HepG2 (cell line): Measurements from ENCODE around the gene PGM3. TPM values are rescaled to one million over a fixed set of nuclear protein-coding genes. Genes with fewer than 3 reads are reported as not detected.

ENCODE experiments used
- ATAC-seq: fragments of 200-7000 bp; cut with Tn5 transposase; 3 replicates; pipeline ENCODE4 v1.9.1; 2020; ENCODE audit warnings: mild to moderate bottlenecking, moderate library complexity
- BruUV-seq: library from RNA; stranded (reverse); fragments of 400-500 nt; replicated peaks from 2 replicates; lab custom pipeline; 2021; lab: Mats Ljungman, UMichigan
- CTCF ChIA-PET: fragments of 300-600 bp; formaldehyde crosslinking; extraction: SDS; loops from one replicate; lab custom pipeline; 2021; ENCODE audit warnings: low total read pairs, inconsistent platforms, low intra/inter-chr PET ratio; lab: Yijun Ruan, JAX
- POLR2A ChIA-PET: fragments of 350-600 bp; sonication (Branson Sonifier 250); formaldehyde crosslinking; loops from one replicate; lab custom pipeline; 2020; ENCODE audit warnings: antibody characterized with exemption, inconsistent platforms; lab: Yijun Ruan, JAX
- DNase-seq: peaks from one replicate; pipeline ENCODE4 v3.0.0-alpha.2; 2015; ENCODE audit warnings: low spot score
- FAIRE-seq: peaks from 3 replicates; lab custom pipeline; 2011; peaks lifted over from hg19 to GRCh38; lab: Jason Lieb, UNC
- H2AFZ ChIP-seq: one replicate; pipeline ENCODE4 v1.6.1; 2011; ENCODE audit warnings: low read length, inconsistent platforms
- H3K27ac ChIP-seq: fragments of 300-600 bp; 3 replicates; pipeline ENCODE4 v1.8.0; 2011; ENCODE audit warnings: mixed run types, mild to moderate bottlenecking, mixed read lengths, low read length, inconsistent platforms; ENCODE audit not compliant: insufficient read depth; ENCODE audit errors: extremely low read length
- H3K27me3 ChIP-seq, 2 experiments: fragments of 200-600 bp in 1 of 2; 2 replicates in 1 of 2; 3 replicates in 1 of 2; pipeline versions ENCODE4 v1.6.0 to v1.8.0; 2011; ENCODE audit warnings: low read length in 2 of 2, mild to moderate bottlenecking in 2 of 2, moderate library complexity in 2 of 2, inconsistent platforms in 1 of 2; ENCODE audit not compliant: insufficient read depth in 2 of 2, control insufficient read depth in 1 of 2
- H3K36me3 ChIP-seq, 2 experiments: fragments of 200-600 bp in 1 of 2; replicated peaks in 1 of 2; 2 replicates in 1 of 2; 3 replicates in 1 of 2; pipeline versions ENCODE4 v1.5.1 to v1.8.0; 2011; ENCODE audit warnings: low read length in 2 of 2, inconsistent platforms in 1 of 2; ENCODE audit not compliant: insufficient read depth in 2 of 2, control insufficient read depth in 1 of 2
- H3K4me1 ChIP-seq: 2 replicates; pipeline ENCODE4 v1.5.1; 2012; ENCODE audit warnings: low read length, inconsistent platforms; ENCODE audit not compliant: insufficient read depth
- H3K4me2 ChIP-seq: 2 replicates; pipeline ENCODE4 v1.6.0; 2011; ENCODE audit warnings: low read depth, low read length, inconsistent platforms
- H3K4me3 ChIP-seq, 3 experiments: fragments of 200-600 bp in 1 of 3; sonication (generic), shearing (Covaris generic) in 1 of 3; replicated peaks in 1 of 3; 2 replicates each; pipeline ENCODE4 v1.5.1; 2011 to 2016; ENCODE audit warnings: low read length in 3 of 3, inconsistent platforms in 2 of 3, low read depth in 2 of 3, mild to moderate bottlenecking in 2 of 3, control low read depth in 1 of 3, mixed read lengths in 1 of 3; ENCODE audit not compliant: insufficient read depth in 1 of 3
- H3K79me2 ChIP-seq: one replicate; pipeline ENCODE4 v1.6.1; 2011; ENCODE audit warnings: low read length, inconsistent platforms; ENCODE audit not compliant: insufficient read depth
- H3K9ac ChIP-seq: 2 replicates; pipeline ENCODE4 v1.6.0; 2011; ENCODE audit warnings: mild to moderate bottlenecking, low read depth, low read length, inconsistent platforms; ENCODE audit not compliant: insufficient read depth
- H3K9me3 ChIP-seq: 2 replicates; pipeline ENCODE4 v1.5.1; 2012; ENCODE audit warnings: mild to moderate bottlenecking, low read length
- H4K20me1 ChIP-seq: 2 replicates; pipeline ENCODE4 v1.6.0; 2011; ENCODE audit warnings: inconsistent platforms, mild to moderate bottlenecking, low read length, moderate library complexity; ENCODE audit not compliant: insufficient read depth
- GATAD1 ChIP-seq: IDR thresholded peaks from 2 replicates; pipeline ENCODE4 v1.6.1; 2016; ENCODE audit warnings: missing genetic modification reagents, missing compliant biosample characterization
- MTF1 ChIP-seq: sonication (generic); formaldehyde crosslinking; IDR thresholded peaks from 2 replicates; pipeline ENCODE4 v1.5.0; 2020; ENCODE audit warnings: missing genetic modification reagents
- POLR2A ChIP-seq, 2 experiments: IDR thresholded peaks; 2 replicates each; pipeline ENCODE4 v1.6.1; 2011; ENCODE audit warnings: low read depth in 2 of 2, low read length in 2 of 2, mild to moderate bottlenecking in 1 of 2, moderate library complexity in 1 of 2; ENCODE audit not compliant: insufficient read depth in 1 of 2
- RFX1 ChIP-seq: fragments of 450-650 bp; IDR thresholded peaks from 2 replicates; pipeline ENCODE4 v1.6.1; 2017
- WGBS: methylation state at CpG from one replicate; pipeline ENCODE4 v1.1.6; 2017; ENCODE audit warnings: low lambda C conversion rate; 5-methylcytosine and 5-hydroxymethylcytosine counted together
- in situ Hi-C: cut with HindIII; loops from 2 replicates; pipeline ENCODE4 v1.10.0; 2017; ENCODE audit warnings: low pct_unique_long_range_greater_than_20kb; ENCODE audit not compliant: extremely low pct_ligation_motif_present
- intact Hi-C: fragments of 100-400 bp; cut with micrococcal nuclease; formaldehyde crosslinking; loops from one replicate; pipeline ENCODE4 v1.10.0; 2022; ENCODE audit not compliant: unreplicated experiment
- polyA plus RNA-seq, 8 experiments: library from polyadenylated mRNA; depleted of rRNA in 3 of 8; stranded (reverse) in 7 of 8; unstranded in 1 of 8; fragments of >200 nt; fragmentation: Illumina TruSeq in 4 of 8; extraction: Trizol in 4 of 8; gene quantifications; 2 replicates each; pipeline versions ENCODE4 v1.2.1 to v1.2.3, GENCODE V29; 2011 to 2016; ENCODE audit warnings: low read depth in 4 of 8, missing spikeins in 1 of 8, mixed read lengths in 1 of 8; ENCODE audit not compliant: insufficient read depth in 1 of 8
- total RNA-seq, 5 experiments: library from RNA; depleted of rRNA; stranded (reverse); fragments of >200 nt; fragmentation: Illumina TruSeq; extraction: Trizol; gene quantifications; 2 replicates each; pipeline ENCODE4 v1.2.3, GENCODE V29; 2016; ENCODE audit warnings: low read depth in 1 of 5
- TF ChIP-seq, protein P1 (sequence below): sonication (generic); formaldehyde crosslinking; IDR thresholded peaks from 2 replicates; pipeline ENCODE4 v1.8.1; 2023; ENCODE audit warnings: mild to moderate bottlenecking, inconsistent platforms, moderate library complexity, missing genetic modification reagents, borderline replicate concordance

PGM3 gene
- total and polyA plus RNA-seq, 2 of the 13 experiments (the other 11 are each of a cell fraction or from before 2014, with no cell fraction given) = 72.5 to 163 TPM

DNA sequence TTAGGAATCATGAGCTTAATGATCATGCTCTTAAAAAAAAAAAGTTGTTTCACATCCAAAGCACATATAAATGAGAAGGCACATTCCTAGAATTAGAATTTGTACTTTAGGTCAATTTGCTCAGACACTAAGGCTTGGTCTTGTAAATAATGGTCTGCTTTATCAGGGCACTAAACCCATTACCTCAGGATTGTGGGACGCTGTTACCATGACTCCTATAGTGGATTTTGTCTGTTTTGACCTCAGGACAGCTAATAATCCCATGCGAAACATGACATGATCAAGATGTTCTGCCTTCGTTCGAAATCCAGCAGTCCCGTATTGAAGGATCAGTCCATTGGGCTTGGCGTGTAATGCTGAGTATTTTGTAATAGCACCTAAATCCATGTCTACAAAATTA lies 2.4 kb downstream of the PGM3 start:
- POLR2A ChIA-PET = interaction anchor here (1.3 kb wide), 1 partner anchor 123 kb away, joined by 4 read pairs; the partner anchor contains the start of gene DOP1A
- Histone ChIP-seq H3K9ac (peak overlapping the region; percentile 53), H3K4me3 (peak overlapping the region in 2 of 3 experiments; percentile 21 to 97; a peak in 4 of 6 replicates), H3K79me2 (peaks cover 59% of the 10 kb centered on the region), H3K27ac (peak overlapping the region; percentile 62), H2AFZ (no peak overlapping the region), H3K9me3 (no peaks in the 10 kb centered on the region), H4K20me1 (peaks cover 34% of the 10 kb centered on the region), H3K36me3 (peaks cover 9 to 42% of the 10 kb centered on the region in 2 experiments)
- DNase-seq = peak; percentile 50
- CTCF ChIA-PET = no interaction called here
- BruUV-seq = no TSS peak
- in situ Hi-C loops = loop anchor here (25.0 kb wide), 1 partner anchor 953 kb away; the partner anchor contains the start of gene IBTK
- TF ChIP-seq GATAD1 (CRISPR knock-in tag) (no peak), RFX1 (peak; percentile 60)
- TF ChIP-seq, all 625 proteins: peak for 1
- ATAC-seq = no peak
- 90% methylated on average over 6 of the region's 6 CpGs for WGBS
- peak overlapping the region; percentile 73 for H3K4me2 ChIP-seq
- intact Hi-C loops = loop anchor here (5.0 kb wide), 2 partner anchors 48 to 943 kb away; partner anchors contain the start of gene IBTK
- no peaks in the 10 kb centered on the region; a peak in 1 of 5 replicates for H3K27me3 ChIP-seq
- H3K4me1 ChIP-seq = peaks cover 50% of the 10 kb centered on the region
- FAIRE-seq = no peak

GRCh38 chr6:83188501-83188900 lies 4.6 kb downstream of the PGM3 start:
- ATAC-seq = no peak
- Histone ChIP-seq H3K27ac (no peak overlapping the region), H3K36me3 (peaks cover 12 to 54% of the 10 kb centered on the region in 2 experiments), H3K9me3 (no peaks in the 10 kb centered on the region), H3K4me1 (peaks cover 35% of the 10 kb centered on the region), H3K79me2 (peaks cover 58% of the 10 kb centered on the region), H3K4me3 (no peak overlapping the region), H4K20me1 (peaks cover 34% of the 10 kb centered on the region), H3K9ac (no peak overlapping the region), H2AFZ (no peak overlapping the region), H3K27me3 (no peaks in the 10 kb centered on the region; a peak in 1 of 5 replicates), H3K4me2 (no peak overlapping the region)
- FAIRE-seq = no peak
- no peak for DNase-seq
- BruUV-seq = no TSS peak
- TF ChIP-seq POLR2A (IDR thresholded peaks at IDR 0.05; ENCODE audit: insufficient read depth in 1 of 2, low read depth in 2 of 2, low read length in 2 of 2) = 0 out of 4 replicates have a peak, but pooled peaks of 1 of the 2 experiments have one; percentile 2
- TF ChIP-seq, protein P1, sequence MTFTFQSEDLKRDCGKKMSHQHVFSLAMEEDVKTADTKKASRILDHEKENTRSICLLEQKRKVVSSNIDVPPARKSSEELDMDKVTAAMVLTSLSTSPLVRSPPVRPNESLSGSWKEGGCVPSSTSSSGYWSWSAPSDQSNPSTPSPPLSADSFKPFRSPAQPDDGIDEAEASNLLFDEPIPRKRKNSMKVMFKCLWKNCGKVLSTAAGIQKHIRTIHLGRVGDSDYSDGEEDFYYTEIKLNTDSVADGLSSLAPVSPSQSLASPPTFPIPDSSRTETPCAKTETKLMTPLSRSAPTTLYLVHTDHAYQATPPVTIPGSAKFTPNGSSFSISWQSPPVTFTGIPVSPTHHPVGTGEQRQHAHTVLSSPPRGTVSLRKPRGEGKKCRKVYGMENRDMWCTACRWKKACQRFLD (CRISPR knock-in tag) = no peak
- TF ChIP-seq MTF1 = no peak
- CTCF ChIA-PET = no interaction called here
- POLR2A ChIA-PET = no interaction called here
- 96% methylated on average over 3 of the region's 3 CpGs for WGBS
- in situ Hi-C loops (loop anchor here (25.0 kb wide), 1 partner anchor 951 kb away; the partner anchor contains the start of gene IBTK), intact Hi-C loops (no loop called here)
